Osteocyte (in vitro differentiated cells): Measurements from ENCODE around the gene DHCR7. TPM values are rescaled to one million over a fixed set of nuclear protein-coding genes. Genes with fewer than 3 reads are reported as not detected.

Source experiments
- DNase-seq: peaks from one replicate; pipeline ENCODE4 v3.0.0; 2021; ENCODE audit warnings: mixed read lengths; ENCODE audit not compliant: unreplicated experiment; ENCODE audit errors: extremely low spot score
- H3K27ac Mint-ChIP-seq: one replicate; pipeline ENCODE4 v1.8.0; 2021; ENCODE audit warnings: mild to moderate bottlenecking, mixed read lengths; ENCODE audit not compliant: unreplicated experiment
- H3K27me3 Mint-ChIP-seq: one replicate; pipeline ENCODE4 v1.8.0; 2021; ENCODE audit warnings: mixed read lengths; ENCODE audit not compliant: unreplicated experiment
- H3K36me3 Mint-ChIP-seq: one replicate; pipeline ENCODE4 v1.8.0; 2021; ENCODE audit warnings: mixed read lengths; ENCODE audit not compliant: unreplicated experiment
- H3K4me1 Mint-ChIP-seq: one replicate; pipeline ENCODE4 v1.8.0; 2021; ENCODE audit warnings: mixed read lengths; ENCODE audit not compliant: unreplicated experiment
- H3K4me3 Mint-ChIP-seq: one replicate; pipeline ENCODE4 v1.8.0; 2021; ENCODE audit warnings: mild to moderate bottlenecking, moderate library complexity, mixed read lengths; ENCODE audit not compliant: unreplicated experiment
- H3K9me3 Mint-ChIP-seq: one replicate; pipeline ENCODE4 v1.8.0; 2021; ENCODE audit warnings: mixed read lengths; ENCODE audit not compliant: unreplicated experiment
- CTCF ChIP-seq: fragments of 200-600 bp; sonication (generic); IDR thresholded peaks from 2 replicates; pipeline ENCODE4 v1.5.0; 2021; ENCODE audit warnings: antibody characterized with exemption, mild to moderate bottlenecking, moderate library complexity
- total RNA-seq: library from RNA; stranded (reverse); gene quantifications from 2 replicates; pipeline ENCODE4 v1.2.1, GENCODE V29; 2021

The DHCR7 gene
- total RNA-seq, 1 donor from 2014 or later, result 30.2 TPM

- H3K27me3 Mint-ChIP-seq, result no peaks in the 10 kb centered on the region
- H3K4me3 Mint-ChIP-seq, result no peak overlapping the region
- no peak for TF ChIP-seq CTCF
- peak; percentile 80 for DNase-seq
- H3K4me1 Mint-ChIP-seq, result peaks cover 20% of the 10 kb centered on the region
- no peak overlapping the region for H3K27ac Mint-ChIP-seq
- H3K36me3 Mint-ChIP-seq, result peaks cover 47% of the 10 kb centered on the region
- no peaks in the 10 kb centered on the region for H3K9me3 Mint-ChIP-seq
Measured at GRCh38 chr11:71491531-71491930, 43.3 kb upstream of the DHCR7 start.

- Mint-ChIP-seq H3K27me3 (no peaks in the 10 kb centered on the region), H3K9me3 (no peaks in the 10 kb centered on the region), H3K4me1 (peaks cover 21% of the 10 kb centered on the region), H3K4me3 (no peak overlapping the region), H3K36me3 (peaks cover 51% of the 10 kb centered on the region), H3K27ac (no peak overlapping the region)
- no peak for TF ChIP-seq CTCF
- DNase-seq, result peak; percentile 80
Measured at GRCh38 chr11:71490731-71491390, 42.7 kb upstream of the DHCR7 start.

- TF ChIP-seq CTCF, result no peak
- Mint-ChIP-seq H3K4me1 (peaks cover 21% of the 10 kb centered on the region), H3K27me3 (no peaks in the 10 kb centered on the region), H3K27ac (no peak overlapping the region), H3K9me3 (no peaks in the 10 kb centered on the region), H3K36me3 (peaks cover 52% of the 10 kb centered on the region), H3K4me3 (no peak overlapping the region)
- peak; percentile 66 for DNase-seq
Measured at GRCh38 chr11:71490044-71490730, 42.0 kb upstream of the DHCR7 start.

GRCh38 chr11:71489311-71490043 lies 41.3 kb upstream of the DHCR7 start:
- Mint-ChIP-seq H3K9me3 (no peaks in the 10 kb centered on the region), H3K27me3 (no peaks in the 10 kb centered on the region), H3K27ac (peak overlapping the region; percentile 24), H3K4me1 (peaks cover 21% of the 10 kb centered on the region), H3K4me3 (no peak overlapping the region), H3K36me3 (peaks cover 53% of the 10 kb centered on the region)
- no peak for TF ChIP-seq CTCF
- DNase-seq, result peak; percentile 80
